ENCODE measurements around the gene CEP192.

GRCh38 chr18:13138420-13139139 is 147.4 kb downstream of the CEP192 start:
- TF ChIP-seq, protein P1, sequence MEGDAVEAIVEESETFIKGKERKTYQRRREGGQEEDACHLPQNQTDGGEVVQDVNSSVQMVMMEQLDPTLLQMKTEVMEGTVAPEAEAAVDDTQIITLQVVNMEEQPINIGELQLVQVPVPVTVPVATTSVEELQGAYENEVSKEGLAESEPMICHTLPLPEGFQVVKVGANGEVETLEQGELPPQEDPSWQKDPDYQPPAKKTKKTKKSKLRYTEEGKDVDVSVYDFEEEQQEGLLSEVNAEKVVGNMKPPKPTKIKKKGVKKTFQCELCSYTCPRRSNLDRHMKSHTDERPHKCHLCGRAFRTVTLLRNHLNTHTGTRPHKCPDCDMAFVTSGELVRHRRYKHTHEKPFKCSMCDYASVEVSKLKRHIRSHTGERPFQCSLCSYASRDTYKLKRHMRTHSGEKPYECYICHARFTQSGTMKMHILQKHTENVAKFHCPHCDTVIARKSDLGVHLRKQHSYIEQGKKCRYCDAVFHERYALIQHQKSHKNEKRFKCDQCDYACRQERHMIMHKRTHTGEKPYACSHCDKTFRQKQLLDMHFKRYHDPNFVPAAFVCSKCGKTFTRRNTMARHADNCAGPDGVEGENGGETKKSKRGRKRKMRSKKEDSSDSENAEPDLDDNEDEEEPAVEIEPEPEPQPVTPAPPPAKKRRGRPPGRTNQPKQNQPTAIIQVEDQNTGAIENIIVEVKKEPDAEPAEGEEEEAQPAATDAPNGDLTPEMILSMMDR (IDR thresholded peaks at IDR 0.05) = no peak
- no peak for TF ChIP-seq POLR2A (IDR thresholded peaks at IDR 0.05)
